Measurements from ENCODE around the gene MECP2.

MECP2 gene

DNA sequence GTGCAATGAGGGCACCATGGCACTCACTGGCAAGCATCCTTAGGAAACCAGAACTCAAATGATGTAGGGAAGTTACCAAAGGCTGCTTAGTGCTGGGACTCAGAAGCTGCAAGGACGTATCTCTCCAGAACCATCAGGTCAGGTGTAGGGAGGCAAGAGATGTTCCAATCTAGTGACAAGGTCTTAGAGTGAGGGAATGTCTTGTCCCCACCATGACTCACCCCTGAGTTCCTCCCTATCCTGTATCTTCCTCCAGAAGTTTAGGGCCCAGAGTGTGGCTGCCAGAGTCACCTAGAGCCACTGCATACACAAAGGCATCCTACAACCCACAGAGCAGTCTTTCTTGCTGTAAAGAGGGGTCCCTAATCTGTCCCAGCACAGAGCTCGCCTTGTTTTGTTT is 63.7 kb downstream of the MECP2 start:
- Histone ChIP-seq H3K36me3 (ENCODE audit: control insufficient read depth in 1 of 2, insufficient read depth in 2 of 2, low read length in 2 of 2) (peaks cover 24 to 30% of the 10 kb centered on the region in 2 experiments), H3K4me2 (ENCODE audit: low read length) (no peak overlapping the region), H3K18ac (ENCODE audit: low read length) (no peak overlapping the region), H3K9ac (ENCODE audit: low read length) (no peak overlapping the region), H2AK5ac (ENCODE audit: low read length) (no peak overlapping the region), H3K4ac (ENCODE audit: low read depth, low read length) (no peak overlapping the region), H2AFZ (ENCODE audit: insufficient read depth, low read length, poor library complexity) (no peak overlapping the region), H3K23ac (ENCODE audit: low read length) (no peak overlapping the region), H3K14ac (ENCODE audit: low read length) (no peak overlapping the region), H3K9me3 (ENCODE audit: insufficient read depth, low read depth, low read length) (no peaks in the 10 kb centered on the region), H4K12ac (ENCODE audit: low read depth, low read length) (no peak overlapping the region), H2BK12ac (ENCODE audit: low read length) (no peak overlapping the region), H3K4me3 (ENCODE audit: low read depth, low read length) (no peak overlapping the region), H3K79me1 (ENCODE audit: low read length) (no peaks in the 10 kb centered on the region), H4K91ac (ENCODE audit: low read depth, low read length) (no peak overlapping the region), H3K4me1 (ENCODE audit: control insufficient read depth in 1 of 2, insufficient read depth in 2 of 2, low read length in 2 of 2) (no peaks in the 10 kb centered on the region), H3K27me3 (ENCODE audit: insufficient read depth, low read length) (no peaks in the 10 kb centered on the region), H2BK120ac (ENCODE audit: insufficient read depth, low read length, poor library complexity) (no peak overlapping the region), H2BK5ac (ENCODE audit: low read depth, low read length, poor library complexity) (no peak overlapping the region), H4K8ac (ENCODE audit: low read depth, low read length) (no peak overlapping the region), H3K79me2 (ENCODE audit: control insufficient read depth, insufficient read depth, low read length, poor library complexity) (no peaks in the 10 kb centered on the region), H3K27ac (ENCODE audit: low read depth, low read length) (no peak overlapping the region)
- no CpG with 5 or more reads among the region's 2 CpGs for WGBS (ENCODE audit: extremely low coverage, insufficient coverage, insufficient read length)
- no peak for DNase-seq

DNA sequence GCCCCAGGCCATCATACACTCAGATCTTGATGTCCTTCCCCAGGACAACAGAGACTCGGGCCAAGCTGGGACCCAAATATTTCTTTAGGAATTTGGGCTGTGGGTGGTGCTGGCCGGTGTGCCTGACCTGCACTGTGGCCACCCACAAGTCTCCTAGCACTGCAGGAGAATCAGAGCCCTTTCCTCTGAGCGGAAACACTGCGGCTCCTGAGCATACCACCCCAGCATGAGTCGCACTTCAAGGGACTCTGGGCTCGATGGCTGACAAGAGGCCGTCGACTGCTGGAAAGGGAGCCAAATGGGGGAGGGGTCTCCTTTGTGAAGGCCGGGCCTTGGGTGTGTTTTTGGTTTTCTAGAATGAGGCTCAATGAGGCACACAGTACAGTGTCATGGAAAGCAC is 64.9 kb downstream of the MECP2 start:
- Histone ChIP-seq H3K4me2 (ENCODE audit: low read length) (no peak overlapping the region), H2AFZ (ENCODE audit: insufficient read depth, low read length, poor library complexity) (no peak overlapping the region), H4K12ac (ENCODE audit: low read depth, low read length) (no peak overlapping the region), H3K9ac (ENCODE audit: low read length) (no peak overlapping the region), H3K4me3 (ENCODE audit: low read depth, low read length) (no peak overlapping the region), H2BK120ac (ENCODE audit: insufficient read depth, low read length, poor library complexity) (no peak overlapping the region), H4K91ac (ENCODE audit: low read depth, low read length) (no peak overlapping the region), H3K27me3 (ENCODE audit: insufficient read depth, low read length) (no peaks in the 10 kb centered on the region), H3K79me1 (ENCODE audit: low read length) (no peaks in the 10 kb centered on the region), H3K23ac (ENCODE audit: low read length) (no peak overlapping the region), H3K27ac (ENCODE audit: low read depth, low read length) (no peak overlapping the region), H2BK5ac (ENCODE audit: low read depth, low read length, poor library complexity) (no peak overlapping the region), H3K79me2 (ENCODE audit: control insufficient read depth, insufficient read depth, low read length, poor library complexity) (no peaks in the 10 kb centered on the region), H2BK12ac (ENCODE audit: low read length) (no peak overlapping the region), H3K4ac (ENCODE audit: low read depth, low read length) (no peak overlapping the region), H4K8ac (ENCODE audit: low read depth, low read length) (no peak overlapping the region), H3K18ac (ENCODE audit: low read length) (no peak overlapping the region), H3K4me1 (ENCODE audit: control insufficient read depth in 1 of 2, insufficient read depth in 2 of 2, low read length in 2 of 2) (no peaks in the 10 kb centered on the region), H3K9me3 (ENCODE audit: insufficient read depth, low read depth, low read length) (no peaks in the 10 kb centered on the region), H2AK5ac (ENCODE audit: low read length) (no peak overlapping the region), H3K36me3 (ENCODE audit: control insufficient read depth in 1 of 2, insufficient read depth in 2 of 2, low read length in 2 of 2) (peaks cover 27 to 37% of the 10 kb centered on the region in 2 experiments), H3K14ac (ENCODE audit: low read length) (no peak overlapping the region)
- WGBS (ENCODE audit: extremely low coverage, insufficient coverage, insufficient read length) = no CpG with 5 or more reads among the region's 9 CpGs
- no peak for DNase-seq

DNA sequence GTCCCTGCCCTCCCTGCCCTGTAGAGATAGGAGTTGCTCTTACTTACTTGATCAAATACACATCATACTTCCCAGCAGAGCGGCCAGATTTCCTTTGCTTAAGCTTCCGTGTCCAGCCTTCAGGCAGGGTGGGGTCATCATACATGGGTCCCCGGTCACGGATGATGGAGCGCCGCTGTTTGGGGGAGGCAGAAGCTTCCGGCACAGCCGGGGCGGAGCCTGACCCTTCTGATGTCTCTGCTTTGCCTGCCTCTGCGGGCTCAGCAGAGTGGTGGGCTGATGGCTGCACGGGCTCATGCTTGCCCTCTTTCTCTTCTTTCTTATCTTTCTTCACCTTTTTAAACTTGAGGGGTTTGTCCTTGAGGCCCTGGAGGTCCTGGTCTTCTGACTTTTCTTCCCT is 65.4 kb downstream of the MECP2 start:
- Histone ChIP-seq H3K23ac (ENCODE audit: low read length) (no peak overlapping the region), H4K12ac (ENCODE audit: low read depth, low read length) (no peak overlapping the region), H3K9ac (ENCODE audit: low read length) (no peak overlapping the region), H3K14ac (ENCODE audit: low read length) (no peak overlapping the region), H4K91ac (ENCODE audit: low read depth, low read length) (no peak overlapping the region), H4K8ac (ENCODE audit: low read depth, low read length) (no peak overlapping the region), H2BK5ac (ENCODE audit: low read depth, low read length, poor library complexity) (no peak overlapping the region), H2AK5ac (ENCODE audit: low read length) (no peak overlapping the region), H3K18ac (ENCODE audit: low read length) (no peak overlapping the region), H3K4ac (ENCODE audit: low read depth, low read length) (no peak overlapping the region), H3K79me2 (ENCODE audit: control insufficient read depth, insufficient read depth, low read length, poor library complexity) (no peaks in the 10 kb centered on the region), H3K4me2 (ENCODE audit: low read length) (no peak overlapping the region), H3K36me3 (ENCODE audit: control insufficient read depth in 1 of 2, insufficient read depth in 2 of 2, low read length in 2 of 2) (peaks cover 29 to 41% of the 10 kb centered on the region in 2 experiments), H3K4me3 (ENCODE audit: low read depth, low read length) (no peak overlapping the region), H3K27me3 (ENCODE audit: insufficient read depth, low read length) (no peaks in the 10 kb centered on the region), H3K79me1 (ENCODE audit: low read length) (no peaks in the 10 kb centered on the region), H3K4me1 (ENCODE audit: control insufficient read depth in 1 of 2, insufficient read depth in 2 of 2, low read length in 2 of 2) (no peaks in the 10 kb centered on the region), H2BK120ac (ENCODE audit: insufficient read depth, low read length, poor library complexity) (no peak overlapping the region), H2BK12ac (ENCODE audit: low read length) (no peak overlapping the region), H2AFZ (ENCODE audit: insufficient read depth, low read length, poor library complexity) (no peak overlapping the region), H3K27ac (ENCODE audit: low read depth, low read length) (no peak overlapping the region), H3K9me3 (ENCODE audit: insufficient read depth, low read depth, low read length) (no peaks in the 10 kb centered on the region)
- no CpG with 5 or more reads among the region's 11 CpGs for WGBS (ENCODE audit: extremely low coverage, insufficient coverage, insufficient read length)
- DNase-seq = no peak

DNA sequence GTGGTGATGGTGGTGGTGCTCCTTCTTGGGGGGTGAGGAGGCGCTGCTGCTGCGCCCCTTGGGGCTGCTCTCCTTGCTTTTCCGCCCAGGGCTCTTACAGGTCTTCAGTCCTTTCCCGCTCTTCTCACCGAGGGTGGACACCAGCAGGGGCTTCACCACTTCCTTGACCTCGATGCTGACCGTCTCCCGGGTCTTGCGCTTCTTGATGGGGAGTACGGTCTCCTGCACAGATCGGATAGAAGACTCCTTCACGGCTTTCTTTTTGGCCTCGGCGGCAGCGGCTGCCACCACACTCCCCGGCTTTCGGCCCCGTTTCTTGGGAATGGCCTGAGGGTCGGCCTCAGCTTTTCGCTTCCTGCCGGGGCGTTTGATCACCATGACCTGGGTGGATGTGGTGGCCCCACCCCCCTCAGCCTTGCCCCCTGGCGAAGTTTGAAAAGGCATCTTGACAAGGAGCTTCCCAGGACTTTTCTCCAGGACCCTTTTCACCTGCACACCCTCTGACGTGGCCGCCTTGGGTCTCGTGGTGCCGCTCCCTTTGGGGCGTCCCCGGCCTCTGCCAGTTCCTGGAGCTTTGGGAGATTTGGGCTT is 66.7 kb downstream of the MECP2 start:
- Histone ChIP-seq H3K23ac (ENCODE audit: low read length) (no peak overlapping the region), H4K8ac (ENCODE audit: low read depth, low read length) (no peak overlapping the region), H3K27ac (ENCODE audit: low read depth, low read length) (no peak overlapping the region), H3K79me2 (ENCODE audit: control insufficient read depth, insufficient read depth, low read length, poor library complexity) (no peaks in the 10 kb centered on the region), H2BK5ac (ENCODE audit: low read depth, low read length, poor library complexity) (no peak overlapping the region), H2AFZ (ENCODE audit: insufficient read depth, low read length, poor library complexity) (no peak overlapping the region), H3K18ac (ENCODE audit: low read length) (no peak overlapping the region), H3K9ac (ENCODE audit: low read length) (no peak overlapping the region), H3K9me3 (ENCODE audit: insufficient read depth, low read depth, low read length) (no peaks in the 10 kb centered on the region), H4K91ac (ENCODE audit: low read depth, low read length) (no peak overlapping the region), H3K4me1 (ENCODE audit: control insufficient read depth in 1 of 2, insufficient read depth in 2 of 2, low read length in 2 of 2) (no peaks in the 10 kb centered on the region), H3K14ac (ENCODE audit: low read length) (no peak overlapping the region), H3K36me3 (ENCODE audit: control insufficient read depth in 1 of 2, insufficient read depth in 2 of 2, low read length in 2 of 2) (peaks cover 32 to 42% of the 10 kb centered on the region in 2 experiments), H3K27me3 (ENCODE audit: insufficient read depth, low read length) (no peaks in the 10 kb centered on the region), H2BK12ac (ENCODE audit: low read length) (no peak overlapping the region), H2AK5ac (ENCODE audit: low read length) (no peak overlapping the region), H3K79me1 (ENCODE audit: low read length) (no peaks in the 10 kb centered on the region), H3K4me2 (ENCODE audit: low read length) (no peak overlapping the region), H4K12ac (ENCODE audit: low read depth, low read length) (no peak overlapping the region), H3K4me3 (ENCODE audit: low read depth, low read length) (no peak overlapping the region), H3K4ac (ENCODE audit: low read depth, low read length) (no peak overlapping the region), H2BK120ac (ENCODE audit: insufficient read depth, low read length, poor library complexity) (no peak overlapping the region)
- DNase-seq = no peak
- WGBS (ENCODE audit: extremely low coverage, insufficient coverage, insufficient read length) = no CpG with 5 or more reads among the region's 29 CpGs
